ENCODE results near the gene DPP10.
"Not testable (repeated sequence)": the region's sequence is repeated elsewhere in the genome, so short reads cannot be mapped to it uniquely, and the experiment has no call there.

DPP10 gene

GRCh38 chr2:114517580-114517979 is 75.1 kb downstream of the DPP10 start:
- DNase-seq, result no peak

GRCh38 chr2:114518738-114519137 is 76.3 kb downstream of the DPP10 start:
- DNase-seq, result no peak

GRCh38 chr2:114522612-114523011 is 80.2 kb downstream of the DPP10 start:
- not testable (repeated sequence) for DNase-seq

GRCh38 chr2:114525955-114526354 is 83.5 kb downstream of the DPP10 start:
- no peak for DNase-seq

GRCh38 chr2:114526841-114527240 is 84.4 kb downstream of the DPP10 start:
- no peak for DNase-seq

- no peak for DNase-seq
These were observed 85.0 kb downstream of the DPP10 start for GRCh38 chr2:114527330-114527983.

- DNase-seq, result peak; percentile 48
These were observed 92.0 kb downstream of the DPP10 start for GRCh38 chr2:114534116-114535084.

GRCh38 chr2:114537777-114538176 is 95.3 kb downstream of the DPP10 start:
- no peak for DNase-seq

GRCh38 chr2:114542695-114543094 is 100.3 kb downstream of the DPP10 start:
- DNase-seq, result no peak

- peak; percentile 5 for DNase-seq
These were observed 100.9 kb downstream of the DPP10 start for GRCh38 chr2:114543236-114543766.

- DNase-seq, result no peak
These were observed 102.6 kb downstream of the DPP10 start for GRCh38 chr2:114545052-114545451.

- no peak for DNase-seq
These were observed 104.1 kb downstream of the DPP10 start for GRCh38 chr2:114546531-114546930.

- no peak for DNase-seq
These were observed 105.7 kb downstream of the DPP10 start for GRCh38 chr2:114548151-114548550.

GRCh38 chr2:114550364-114550763 is 107.9 kb downstream of the DPP10 start:
- DNase-seq, result no peak

- peak; percentile 55 for DNase-seq
These were observed 108.7 kb downstream of the DPP10 start for GRCh38 chr2:114550895-114551793.

GRCh38 chr2:114553027-114553426 is 110.6 kb downstream of the DPP10 start:
- no peak for DNase-seq

- DNase-seq, result no peak
These were observed 126.7 kb downstream of the DPP10 start for GRCh38 chr2:114569166-114569565.

GRCh38 chr2:114577657-114578056 is 135.2 kb downstream of the DPP10 start:
- no peak for DNase-seq

- DNase-seq, result no peak
These were observed 137.1 kb downstream of the DPP10 start for GRCh38 chr2:114579542-114579941.

GRCh38 chr2:114580691-114581090 is 138.2 kb downstream of the DPP10 start:
- no peak for DNase-seq

GRCh38 chr2:114598329-114598728 is 155.9 kb downstream of the DPP10 start:
- no peak for DNase-seq

GRCh38 chr2:114609203-114609602 is 166.8 kb downstream of the DPP10 start:
- no peak for DNase-seq

- no peak for DNase-seq
These were observed 167.4 kb downstream of the DPP10 start for GRCh38 chr2:114609801-114610200.
